Activated B cell treated with CpG ODN at 0.5 μM for 24 hours (primary cell): ENCODE results near the gene FBXL7. TPM values are rescaled to one million over a fixed set of nuclear protein-coding genes. Genes with fewer than 3 reads are reported as not detected.

ENCODE experiments used
- ATAC-seq: fragments of 200-7000 bp; cut with Tn5 transposase; one replicate; pipeline ENCODE4 v1.10.0; 2021; ENCODE audit warnings: low read depth, mild to moderate bottlenecking, moderate library complexity
- CTCF ChIA-PET: fragments of 350-600 bp; sonication (Branson Sonifier 250); formaldehyde crosslinking; loops from one replicate; lab custom pipeline; 2021; ENCODE audit warnings: antibody characterized with exemption; lab: Charles Lee
- POLR2A ChIA-PET: fragments of 350-600 bp; sonication (Branson Sonifier 250); formaldehyde crosslinking; loops from one replicate; lab custom pipeline; 2021; ENCODE audit warnings: antibody characterized with exemption; lab: Charles Lee
- DNase-seq: peaks from one replicate; pipeline ENCODE4 v3.0.0; 2022
- H3K27ac Mint-ChIP-seq: one replicate; pipeline ENCODE4 v1.8.0; 2020; ENCODE audit warnings: mixed read lengths
- H3K27me3 Mint-ChIP-seq: one replicate; pipeline ENCODE4 v1.8.0; 2021; ENCODE audit warnings: mixed read lengths
- H3K36me3 Mint-ChIP-seq: one replicate; pipeline ENCODE4 v1.8.0; 2021; ENCODE audit warnings: low read depth, mixed read lengths
- H3K4me1 Mint-ChIP-seq: one replicate; pipeline ENCODE4 v1.8.0; 2021; ENCODE audit warnings: mixed read lengths
- H3K4me3 Mint-ChIP-seq: one replicate; pipeline ENCODE4 v1.8.0; 2020; ENCODE audit warnings: mild to moderate bottlenecking, mixed read lengths
- H3K9me3 Mint-ChIP-seq: one replicate; pipeline ENCODE4 v1.8.0; 2020; ENCODE audit warnings: mixed read lengths
- CTCF ChIP-seq: fragments of 200-600 bp; IDR thresholded peaks from one replicate; pipeline ENCODE4 v1.8.0; 2022; ENCODE audit warnings: antibody characterized with exemption, mild to moderate bottlenecking
- intact Hi-C: fragments of 100-400 bp; cut with micrococcal nuclease; formaldehyde crosslinking; loops from one replicate; pipeline ENCODE4 v1.15.1; 2024
- total RNA-seq: library from RNA; stranded (reverse); gene quantifications from 2 replicates; pipeline ENCODE4 v1.2.3, GENCODE V29; 2022

The FBXL7 gene
- total RNA-seq, 1 donor from 2014 or later = not detected

GRCh38 chr5:15887093-15887492, 387.1 kb downstream of the FBXL7 start:
- no peaks in the 10 kb centered on the region for H3K4me1 Mint-ChIP-seq
- CTCF ChIA-PET = no interaction called here
- peaks cover 7% of the 10 kb centered on the region for H3K9me3 Mint-ChIP-seq
- H3K27ac Mint-ChIP-seq = no peak overlapping the region
- ATAC-seq (no peak), DNase-seq (no peak)
- TF ChIP-seq CTCF = no peak
- H3K36me3 Mint-ChIP-seq = no peaks in the 10 kb centered on the region
- intact Hi-C loops = no loop called here
- POLR2A ChIA-PET = no interaction called here
- no peaks in the 10 kb centered on the region for H3K27me3 Mint-ChIP-seq
- no peak overlapping the region for H3K4me3 Mint-ChIP-seq

GRCh38 chr5:15889001-15889400, 389.0 kb downstream of the FBXL7 start:
- Mint-ChIP-seq H3K4me1 (no peaks in the 10 kb centered on the region), H3K9me3 (peaks cover 9% of the 10 kb centered on the region), H3K27ac (no peak overlapping the region), H3K27me3 (no peaks in the 10 kb centered on the region), H3K36me3 (no peaks in the 10 kb centered on the region), H3K4me3 (no peak overlapping the region)
- DNase-seq = no peak
- intact Hi-C loops = no loop called here
- ChIA-PET CTCF (no interaction called here), POLR2A (no interaction called here)
- no peak for ATAC-seq
- no peak for TF ChIP-seq CTCF

- H3K27me3 Mint-ChIP-seq = no peaks in the 10 kb centered on the region
- no peaks in the 10 kb centered on the region for H3K4me1 Mint-ChIP-seq
- ChIA-PET POLR2A (no interaction called here), CTCF (no interaction called here)
- no peak overlapping the region for H3K27ac Mint-ChIP-seq
- H3K4me3 Mint-ChIP-seq = no peak overlapping the region
- intact Hi-C loops = no loop called here
- peaks cover 9% of the 10 kb centered on the region for H3K9me3 Mint-ChIP-seq
- ATAC-seq = no peak
- no peak for TF ChIP-seq CTCF
- no peak for DNase-seq
- H3K36me3 Mint-ChIP-seq = no peaks in the 10 kb centered on the region
Measured at GRCh38 chr5:15893866-15894265, 393.9 kb downstream of the FBXL7 start.

GRCh38 chr5:15897656-15898055, 397.7 kb downstream of the FBXL7 start:
- Mint-ChIP-seq H3K4me1 (no peaks in the 10 kb centered on the region), H3K36me3 (no peaks in the 10 kb centered on the region), H3K9me3 (peaks cover 3% of the 10 kb centered on the region), H3K27me3 (no peaks in the 10 kb centered on the region), H3K4me3 (no peak overlapping the region), H3K27ac (no peak overlapping the region)
- CTCF ChIA-PET = no interaction called here
- intact Hi-C loops = no loop called here
- no peak for ATAC-seq
- DNase-seq = no peak
- POLR2A ChIA-PET = no interaction called here
- TF ChIP-seq CTCF = no peak

- no peak for TF ChIP-seq CTCF
- no peak overlapping the region for H3K27ac Mint-ChIP-seq
- H3K27me3 Mint-ChIP-seq = no peaks in the 10 kb centered on the region
- DNase-seq (no peak), ATAC-seq (no peak)
- POLR2A ChIA-PET = no interaction called here
- peaks cover 3% of the 10 kb centered on the region for H3K9me3 Mint-ChIP-seq
- CTCF ChIA-PET = no interaction called here
- H3K4me1 Mint-ChIP-seq = no peaks in the 10 kb centered on the region
- H3K36me3 Mint-ChIP-seq = no peaks in the 10 kb centered on the region
- intact Hi-C loops = no loop called here
- no peak overlapping the region for H3K4me3 Mint-ChIP-seq
Measured at GRCh38 chr5:15898641-15899040, 398.7 kb downstream of the FBXL7 start.
